ENCODE data around the gene MSI2.

Gene MSI2

GRCh38 chr17:57555636-57556175 lies 299.4 kb downstream of the MSI2 start:
- no peak for DNase-seq (ENCODE audit: low read depth in 1 of 2, low spot score in 1 of 2)
- no peak for TF ChIP-seq JUND (IDR thresholded peaks at IDR 0.05; ENCODE audit: low read depth)
- in situ Hi-C loops (cut with HindIII; ENCODE audit: low pct_unique_long_range_greater_than_20kb, low sequenced_read_pairs): no loop called here

DNA sequence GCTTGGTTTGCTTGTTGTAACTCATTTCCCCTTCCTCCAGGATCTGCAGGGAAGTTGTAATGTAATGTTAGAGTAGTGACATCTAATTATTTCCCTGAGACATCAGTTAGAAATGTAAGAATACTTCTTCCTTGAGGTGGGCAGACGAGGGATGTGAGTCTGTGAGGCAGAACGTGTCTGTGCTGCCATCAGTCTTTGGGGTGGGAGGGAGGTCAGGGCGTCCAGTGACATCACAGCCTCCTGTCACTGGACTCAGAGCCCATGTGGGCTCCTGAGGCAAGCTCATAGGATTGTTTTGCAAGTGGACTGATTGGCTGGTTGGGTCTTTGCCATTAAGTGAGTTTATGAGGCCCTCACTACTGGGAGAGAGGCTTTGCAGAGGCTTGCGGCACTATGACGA lies 300.0 kb downstream of the MSI2 start:
- in situ Hi-C loops (cut with HindIII; ENCODE audit: low pct_unique_long_range_greater_than_20kb, low sequenced_read_pairs): no loop called here
- DNase-seq (ENCODE audit: low read depth in 1 of 2, low spot score in 1 of 2): no peak
- no peak for TF ChIP-seq JUND (IDR thresholded peaks at IDR 0.05; ENCODE audit: low read depth)

DNA sequence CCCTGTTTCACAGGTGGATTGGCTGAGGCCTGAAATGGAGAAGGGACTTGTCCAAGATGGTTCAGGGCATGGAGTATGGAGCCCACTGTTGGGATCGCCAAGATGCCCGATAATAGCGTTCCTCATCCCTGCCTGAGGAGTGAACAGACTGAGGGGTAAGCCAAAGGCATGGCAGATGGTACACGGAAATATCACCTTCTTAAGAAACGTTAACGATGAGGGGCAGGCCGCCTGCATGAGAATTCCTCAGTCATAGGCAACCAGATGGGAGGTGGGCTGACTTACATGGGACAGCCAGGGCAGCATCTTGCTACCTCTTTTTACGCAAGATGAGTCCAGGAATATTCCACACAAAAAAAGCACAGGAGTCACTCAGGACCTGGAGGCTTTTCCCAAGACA lies 300.7 kb downstream of the MSI2 start:
- no peak for TF ChIP-seq JUND (IDR thresholded peaks at IDR 0.05; ENCODE audit: low read depth)
- in situ Hi-C loops (cut with HindIII; ENCODE audit: low pct_unique_long_range_greater_than_20kb, low sequenced_read_pairs): no loop called here
- DNase-seq (ENCODE audit: low read depth in 1 of 2, low spot score in 1 of 2): no peak

DNA sequence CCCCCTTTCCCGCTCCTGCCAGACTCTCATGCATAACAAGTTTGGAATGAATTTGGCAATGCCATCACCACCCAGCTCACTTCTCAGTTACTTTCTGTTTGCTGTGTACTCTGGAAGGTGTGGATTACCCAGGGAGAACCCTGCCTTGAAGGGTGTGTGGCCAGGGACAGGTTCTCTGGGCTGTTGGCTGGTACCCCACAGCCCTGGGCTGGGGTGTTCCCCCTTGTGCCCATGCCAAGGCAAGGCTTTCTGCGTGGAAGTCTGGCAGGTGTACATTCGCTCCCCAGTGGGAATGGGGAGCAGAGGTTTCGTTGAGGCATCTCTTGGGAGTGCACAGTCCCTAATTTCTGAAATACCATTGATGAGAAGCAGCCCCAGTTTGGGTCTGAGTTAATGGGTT lies 301.1 kb downstream of the MSI2 start:
- TF ChIP-seq JUND (IDR thresholded peaks at IDR 0.05; ENCODE audit: low read depth): no peak
- DNase-seq (ENCODE audit: low read depth in 1 of 2, low spot score in 1 of 2): no peak
- in situ Hi-C loops (cut with HindIII; ENCODE audit: low pct_unique_long_range_greater_than_20kb, low sequenced_read_pairs): no loop called here

DNA sequence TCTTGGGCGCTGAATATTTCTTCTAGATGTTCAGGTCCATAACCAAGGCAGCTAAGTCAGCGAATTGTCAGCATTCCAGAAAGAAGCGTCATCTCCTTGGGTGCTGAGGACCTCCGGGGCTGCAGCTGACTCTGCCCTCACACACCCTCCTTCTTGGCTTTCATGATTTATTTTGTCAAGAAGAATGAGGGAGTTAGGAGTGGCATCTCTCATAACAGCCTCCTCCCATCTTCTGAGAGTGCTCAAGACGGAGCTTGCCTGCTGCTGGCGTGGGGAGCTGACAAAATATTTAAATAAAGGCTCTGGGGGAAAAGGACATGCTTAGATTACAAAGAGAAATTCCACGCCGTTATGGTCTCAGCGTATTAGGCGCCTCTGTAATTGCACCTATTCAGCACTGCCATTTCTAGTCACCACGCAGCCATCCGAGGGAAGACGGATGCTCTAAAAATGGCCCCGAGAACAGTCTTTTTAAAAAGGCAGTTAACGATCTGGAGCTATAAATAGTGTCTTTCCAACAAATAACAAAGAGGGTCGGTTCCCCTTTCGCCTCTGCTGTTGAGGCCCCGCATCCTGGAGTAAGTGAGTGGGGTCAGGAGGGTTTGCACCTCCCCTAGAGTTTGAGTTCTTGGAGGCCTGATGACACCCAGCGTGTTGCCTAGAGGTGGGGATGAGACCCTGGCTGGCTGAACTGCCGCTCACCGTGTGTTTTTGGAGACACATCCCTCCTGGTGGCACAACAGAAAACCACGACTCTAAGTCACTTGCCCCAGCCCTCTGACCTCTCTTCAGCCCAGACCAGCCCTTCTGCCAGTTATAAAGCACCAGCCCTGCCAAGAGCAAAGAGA lies 301.7 kb downstream of the MSI2 start:
- TF ChIP-seq JUND (IDR thresholded peaks at IDR 0.05; ENCODE audit: low read depth): no peak
- no peak for DNase-seq (ENCODE audit: low read depth in 1 of 2, low spot score in 1 of 2)
- in situ Hi-C loops (cut with HindIII; ENCODE audit: low pct_unique_long_range_greater_than_20kb, low sequenced_read_pairs): no loop called here

DNA sequence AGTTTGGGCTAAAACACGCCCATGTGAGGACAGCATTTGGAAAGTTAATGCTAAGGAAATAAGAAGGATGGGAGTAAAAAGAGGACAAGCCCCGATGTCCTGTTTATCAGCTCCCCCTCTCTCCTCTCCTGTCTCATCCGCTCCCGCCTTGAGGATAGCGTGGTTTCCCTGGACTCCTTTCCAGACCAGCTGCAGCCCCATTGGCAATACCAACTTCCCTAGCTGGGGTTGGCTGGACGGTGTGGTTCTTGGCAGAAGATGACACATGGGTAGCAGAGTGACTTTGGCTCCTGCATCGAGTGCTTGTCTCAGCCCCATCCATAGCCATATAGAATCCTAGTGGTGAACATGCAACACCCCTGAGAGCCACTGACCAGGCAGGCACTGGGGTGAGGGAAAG lies 302.9 kb downstream of the MSI2 start:
- no peak for TF ChIP-seq JUND (IDR thresholded peaks at IDR 0.05; ENCODE audit: low read depth)
- DNase-seq (ENCODE audit: low read depth in 1 of 2, low spot score in 1 of 2): no peak
- in situ Hi-C loops (cut with HindIII; ENCODE audit: low pct_unique_long_range_greater_than_20kb, low sequenced_read_pairs): no loop called here

DNA sequence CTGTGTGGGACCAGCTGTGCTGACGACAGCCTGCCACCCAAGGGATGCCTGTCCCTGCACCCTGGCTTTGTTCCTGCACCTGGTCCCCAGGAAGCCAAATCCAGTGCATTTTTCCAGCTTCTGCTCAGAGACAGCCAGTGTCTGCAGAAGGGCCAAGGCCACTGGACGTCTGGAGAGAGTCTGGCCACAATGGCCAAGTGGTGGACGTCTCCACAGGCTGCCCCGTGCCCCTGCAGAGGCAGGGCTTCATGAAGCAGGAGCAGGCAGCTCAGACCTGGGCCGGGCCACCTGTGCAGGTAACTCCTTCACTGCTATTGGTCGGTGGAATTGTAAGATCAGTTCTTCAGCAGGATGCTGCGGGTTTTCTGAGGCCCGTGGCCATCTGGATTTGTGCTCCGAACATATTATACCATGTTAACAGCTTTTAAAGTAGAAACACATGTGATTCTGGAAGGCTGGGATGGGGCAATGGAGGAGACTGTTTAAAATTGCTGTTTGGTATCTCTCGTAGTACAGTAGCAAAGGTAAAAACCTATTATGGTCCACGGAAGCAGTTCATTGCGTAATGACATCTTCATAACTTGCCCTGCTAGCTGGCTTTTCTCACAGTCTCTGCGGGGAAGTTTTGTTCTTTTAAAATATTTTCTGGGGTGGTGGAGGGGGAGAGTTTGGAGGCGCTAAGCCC lies 303.5 kb downstream of the MSI2 start:
- TF ChIP-seq JUND (IDR thresholded peaks at IDR 0.05; ENCODE audit: low read depth): no peak
- in situ Hi-C loops (cut with HindIII; ENCODE audit: low pct_unique_long_range_greater_than_20kb, low sequenced_read_pairs): no loop called here
- DNase-seq (ENCODE audit: low read depth in 1 of 2, low spot score in 1 of 2): no peak

- in situ Hi-C loops (cut with HindIII; ENCODE audit: low pct_unique_long_range_greater_than_20kb, low sequenced_read_pairs): no loop called here
- TF ChIP-seq JUND (IDR thresholded peaks at IDR 0.05; ENCODE audit: low read depth): no peak
- DNase-seq (ENCODE audit: low read depth in 1 of 2, low spot score in 1 of 2): no peak
These were observed 304.0 kb downstream of the MSI2 start for GRCh38 chr17:57560319-57560705.

DNA sequence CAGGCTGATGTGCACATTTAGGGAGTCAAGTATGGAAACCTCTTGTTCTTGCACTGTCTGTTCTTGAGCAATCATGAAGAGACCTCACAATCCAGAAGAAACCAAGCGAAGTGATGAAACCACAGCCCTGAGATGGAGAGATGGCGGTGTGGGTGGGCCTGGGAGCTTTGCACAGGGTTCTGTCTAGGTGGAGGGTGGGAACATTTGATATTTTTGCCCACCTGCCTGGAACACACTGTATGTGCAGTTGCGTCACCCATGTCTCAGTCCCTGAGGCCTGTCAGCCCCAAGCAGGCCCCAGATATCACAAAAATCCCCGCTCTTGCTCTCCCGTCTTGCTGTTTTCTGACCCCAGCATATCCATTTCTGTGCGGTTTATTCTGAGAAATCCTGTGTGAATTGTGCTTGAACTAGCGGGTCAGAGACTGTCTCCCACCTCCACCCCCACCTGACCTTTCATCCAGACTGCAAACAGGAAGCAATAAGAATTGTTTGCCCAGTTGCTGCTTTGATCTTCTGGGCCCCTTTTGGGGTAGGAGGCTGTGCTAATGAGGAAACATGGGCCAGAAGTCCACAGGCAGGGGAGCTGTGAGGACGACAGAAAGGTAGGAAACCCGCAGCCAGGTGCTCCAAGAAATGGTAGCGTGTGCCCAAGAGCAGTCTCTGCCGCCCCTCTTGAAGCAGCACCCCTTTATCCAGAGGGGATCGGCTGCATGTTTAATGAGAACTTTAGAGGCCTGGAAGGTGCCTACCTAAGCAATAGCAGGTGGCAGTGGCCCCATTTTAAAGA lies 304.9 kb downstream of the MSI2 start:
- in situ Hi-C loops (cut with HindIII; ENCODE audit: low pct_unique_long_range_greater_than_20kb, low sequenced_read_pairs): no loop called here
- no peak for DNase-seq (ENCODE audit: low read depth in 1 of 2, low spot score in 1 of 2)
- TF ChIP-seq JUND (IDR thresholded peaks at IDR 0.05; ENCODE audit: low read depth): no peak

- DNase-seq (ENCODE audit: low read depth in 1 of 2, low spot score in 1 of 2): no peak
- in situ Hi-C loops (cut with HindIII; ENCODE audit: low pct_unique_long_range_greater_than_20kb, low sequenced_read_pairs): no loop called here
- no peak for TF ChIP-seq JUND (IDR thresholded peaks at IDR 0.05; ENCODE audit: low read depth)
These were observed 305.9 kb downstream of the MSI2 start for GRCh38 chr17:57562184-57562698.

DNA sequence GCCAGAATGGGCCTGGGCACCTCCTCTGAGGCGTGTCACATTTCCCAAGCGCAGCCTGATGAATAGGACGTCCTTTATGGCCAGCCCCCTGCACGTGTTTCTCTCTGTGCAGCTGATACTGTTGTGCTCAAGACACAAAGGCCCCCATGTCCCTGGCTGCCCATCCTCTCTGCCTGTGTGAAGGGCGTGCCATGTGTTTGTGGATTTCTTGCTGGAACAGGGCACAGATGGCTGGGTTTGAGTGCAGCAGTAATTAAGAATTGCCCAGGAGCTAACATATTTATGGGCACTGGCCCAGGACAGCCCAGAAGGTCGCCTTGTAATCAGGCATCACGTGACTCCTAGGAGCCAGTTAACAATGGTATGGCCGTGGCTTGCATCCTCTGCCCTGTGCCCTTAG lies 307.6 kb downstream of the MSI2 start:
- no peak for DNase-seq (ENCODE audit: low read depth in 1 of 2, low spot score in 1 of 2)
- TF ChIP-seq JUND (IDR thresholded peaks at IDR 0.05; ENCODE audit: low read depth): no peak
- in situ Hi-C loops (cut with HindIII; ENCODE audit: low pct_unique_long_range_greater_than_20kb, low sequenced_read_pairs): no loop called here

GRCh38 chr17:57565176-57565575 lies 308.9 kb downstream of the MSI2 start:
- DNase-seq (ENCODE audit: low read depth in 1 of 2, low spot score in 1 of 2): no peak
- in situ Hi-C loops (cut with HindIII; ENCODE audit: low pct_unique_long_range_greater_than_20kb, low sequenced_read_pairs): no loop called here
- TF ChIP-seq JUND (IDR thresholded peaks at IDR 0.05; ENCODE audit: low read depth): no peak
